CD14-positive monocyte (primary cell): ENCODE measurements around the gene SLC25A46. TPM values are rescaled to one million over a fixed set of nuclear protein-coding genes. Genes with fewer than 3 reads are reported as not detected.

Experiments
- DNase-seq, 3 donors: peaks; one replicate each; pipeline ENCODE4 v3.0.0-alpha.2; 2011 to 2022
- H2AFZ ChIP-seq: 2 replicates; pipeline ENCODE4 v1.6.0; 2012; ENCODE audit warnings: mild to moderate bottlenecking, low read depth, low read length, inconsistent platforms; ENCODE audit not compliant: insufficient read depth, poor library complexity, severe bottlenecking
- H3K27ac ChIP-seq, 2 donors: 1 replicate in 1 of 2; 2 replicates in 1 of 2; pipeline ENCODE4 v1.5.1; 2012 to 2013; ENCODE audit warnings: low read length in 2 of 2, control low read depth in 1 of 2, inconsistent platforms in 1 of 2, low read depth in 1 of 2, mild to moderate bottlenecking in 1 of 2
- H3K27me3 ChIP-seq, 2 donors: one replicate each; pipeline versions ENCODE4 v1.6.0 to v1.6.1; 2011 to 2013; ENCODE audit warnings: low read length in 2 of 2; ENCODE audit not compliant: control insufficient read depth in 2 of 2, insufficient read depth in 2 of 2
- H3K36me3 ChIP-seq, 2 donors: replicated peaks in 1 of 2; 1 replicate in 1 of 2; 2 replicates in 1 of 2; pipeline versions ENCODE4 v1.5.1 to v1.6.1; 2012 to 2013; ENCODE audit warnings: low read length in 2 of 2, control low read depth in 1 of 2, inconsistent platforms in 1 of 2, mild to moderate bottlenecking in 1 of 2; ENCODE audit not compliant: insufficient read depth in 2 of 2, control insufficient read depth in 1 of 2
- H3K4me1 ChIP-seq, 2 donors: 1 replicate in 1 of 2; 2 replicates in 1 of 2; pipeline versions ENCODE4 v1.5.1 to v1.6.1; 2012 to 2013; ENCODE audit warnings: low read length in 2 of 2, control low read depth in 1 of 2, inconsistent platforms in 1 of 2, mild to moderate bottlenecking in 1 of 2, moderate library complexity in 1 of 2; ENCODE audit not compliant: insufficient read depth in 2 of 2, control insufficient read depth in 1 of 2
- H3K4me2 ChIP-seq: replicated peaks from 2 replicates; pipeline ENCODE3; 2012; ENCODE audit warnings: low read length, moderate library complexity, mild to moderate bottlenecking; ENCODE audit not compliant: poor library complexity, severe bottlenecking; ENCODE audit errors: extremely low read depth
- H3K4me3 ChIP-seq, 3 experiments: fragments of 200-600 bp in 1 of 3; sonication (generic) in 1 of 3; replicated peaks in 1 of 3; 1 replicate in 2 of 3; 2 replicates in 1 of 3; pipeline ENCODE4 v1.5.1; 2011 to 2013; ENCODE audit warnings: low read length in 3 of 3, mild to moderate bottlenecking in 3 of 3, control low read depth in 2 of 3, low read depth in 2 of 3, inconsistent platforms in 1 of 3, moderate library complexity in 1 of 3
- H3K79me2 ChIP-seq: 2 replicates; pipeline ENCODE4 v1.6.0; 2012; ENCODE audit warnings: mild to moderate bottlenecking, control low read depth, inconsistent platforms, low read length, moderate library complexity; ENCODE audit not compliant: insufficient read depth
- H3K9ac ChIP-seq: 2 replicates; pipeline ENCODE4 v1.6.0; 2017; ENCODE audit warnings: low read length, mild to moderate bottlenecking; ENCODE audit not compliant: insufficient read depth, poor library complexity, severe bottlenecking
- H3K9me3 ChIP-seq, 2 donors: replicated peaks in 1 of 2; 1 replicate in 1 of 2; 2 replicates in 1 of 2; pipeline versions ENCODE4 v1.5.1 to v1.6.1; 2012 to 2013; ENCODE audit warnings: low read length in 2 of 2, control low read depth in 1 of 2; ENCODE audit not compliant: control insufficient read depth in 1 of 2, insufficient read depth in 1 of 2
- H4K20me1 ChIP-seq: 2 replicates; pipeline ENCODE4 v1.6.0; 2012; ENCODE audit warnings: mild to moderate bottlenecking, low read length, control low read depth, moderate library complexity; ENCODE audit not compliant: insufficient read depth
- H3K27ac Mint-ChIP-seq, 7 donors: one replicate each; pipeline ENCODE4 v1.8.0; 2020; ENCODE audit warnings: mild to moderate bottlenecking in 7 of 7, mixed read lengths in 7 of 7, moderate library complexity in 6 of 7, inconsistent platforms in 2 of 7
- H3K27me3 Mint-ChIP-seq, 3 donors: one replicate each; pipeline ENCODE4 v1.8.0; 2021 to 2022; ENCODE audit warnings: low read depth in 3 of 3, mild to moderate bottlenecking in 3 of 3, mixed read lengths in 3 of 3, moderate library complexity in 3 of 3, inconsistent platforms in 1 of 3
- H3K36me3 Mint-ChIP-seq, 2 donors: one replicate each; pipeline ENCODE4 v1.8.0; 2020; ENCODE audit warnings: mixed read lengths in 2 of 2, inconsistent platforms in 1 of 2, mild to moderate bottlenecking in 1 of 2
- H3K4me1 Mint-ChIP-seq: one replicate; pipeline ENCODE4 v1.8.0; 2020; ENCODE audit warnings: mild to moderate bottlenecking, mixed read lengths
- H3K4me3 Mint-ChIP-seq, 2 donors: one replicate each; pipeline ENCODE4 v1.8.0; 2020; ENCODE audit warnings: mild to moderate bottlenecking in 2 of 2, mixed read lengths in 2 of 2, moderate library complexity in 1 of 2
- H3K9me3 Mint-ChIP-seq, 7 donors: one replicate each; pipeline ENCODE4 v1.8.0; 2020 to 2022; ENCODE audit warnings: mixed read lengths in 7 of 7, mild to moderate bottlenecking in 6 of 7, moderate library complexity in 6 of 7, inconsistent platforms in 2 of 7
- CTCF ChIP-seq: fragments of 200-600 bp; IDR thresholded peaks from one replicate; pipeline ENCODE4 v1.8.0; 2022; ENCODE audit warnings: antibody characterized with exemption, mild to moderate bottlenecking
- WGBS: methylation state at CpG from one replicate; pipeline ENCODE4 v1.1.5; 2013; ENCODE audit warnings: missing lambda C conversion rate; ENCODE audit not compliant: insufficient coverage; 5-methylcytosine and 5-hydroxymethylcytosine counted together
- intact Hi-C, 2 donors: fragments of 100-400 bp; cut with micrococcal nuclease; formaldehyde crosslinking; loops; one replicate each; pipeline versions ENCODE4 v1.15.0 to v1.15.1; 2023
- polyA plus RNA-seq, 3 donors: library from polyadenylated mRNA; depleted of rRNA in 1 of 3; unstranded in 2 of 3; stranded (reverse) in 1 of 3; fragments of 300-500 nt in 2 of 3; fragments of >200 nt in 1 of 3; fragmentation: Illumina TruSeq in 2 of 3; gene quantifications; 1 replicate in 2 of 3; 2 replicates in 1 of 3; pipeline ENCODE4 v1.2.3, GENCODE V29; 2012 to 2021

Gene SLC25A46
- polyA plus RNA-seq, 3 donors = 20.1 to 32.2 (median 29.7) TPM

- H3K4me3 Mint-ChIP-seq = no peak overlapping the region
- H3K4me1 ChIP-seq = no peaks in the 10 kb centered on the region
- intact Hi-C loops = no loop called here
Measured at GRCh38 chr5:110757118-110757729, 18.4 kb downstream of the SLC25A46 start.

GRCh38 chr5:110760158-110760557 lies 21.4 kb downstream of the SLC25A46 start:
- H3K4me3 Mint-ChIP-seq = no peak overlapping the region

More at GRCh38 chr5:110757118-110757729, 18.4 kb downstream of the SLC25A46 start:
- Histone ChIP-seq H3K9me3 (no peaks in the 10 kb centered on the region), H2AFZ (no peak overlapping the region), H3K4me2 (no peak overlapping the region), H3K79me2 (no peaks in the 10 kb centered on the region), H3K27ac (no peak overlapping the region), H3K4me3 (no peak overlapping the region), H4K20me1 (no peaks in the 10 kb centered on the region), H3K9ac (no peak overlapping the region), H3K36me3 (peaks cover 70 to 99% of the 10 kb centered on the region in 2 donors), H3K27me3 (no peaks in the 10 kb centered on the region)
- no peaks in the 10 kb centered on the region for H3K27me3 Mint-ChIP-seq
- no peaks in the 10 kb centered on the region for H3K4me1 Mint-ChIP-seq
- peak in 2 of 3 donors; percentile 15 to 36 for DNase-seq
- H3K36me3 Mint-ChIP-seq = peaks cover 25 to 34% of the 10 kb centered on the region in 2 donors
- H3K9me3 Mint-ChIP-seq = no peaks in the 10 kb centered on the region
- peak; percentile 89 for TF ChIP-seq CTCF
- H3K27ac Mint-ChIP-seq = no peak overlapping the region
- no CpG with 5 or more reads among the region's 4 CpGs for WGBS

More at GRCh38 chr5:110760158-110760557, 21.4 kb downstream of the SLC25A46 start:
- Histone ChIP-seq H3K36me3 (peaks cover 69 to 84% of the 10 kb centered on the region in 2 donors), H3K9ac (no peak overlapping the region), H3K79me2 (no peaks in the 10 kb centered on the region), H4K20me1 (no peaks in the 10 kb centered on the region), H3K27me3 (no peaks in the 10 kb centered on the region), H3K4me3 (no peak overlapping the region), H3K4me1 (no peaks in the 10 kb centered on the region), H3K9me3 (no peaks in the 10 kb centered on the region), H3K4me2 (no peak overlapping the region), H3K27ac (no peak overlapping the region), H2AFZ (no peak overlapping the region)
- H3K27ac Mint-ChIP-seq = no peak overlapping the region
- no peak for TF ChIP-seq CTCF
- 90% methylated on average over 1 of the region's 1 CpG for WGBS
- H3K27me3 Mint-ChIP-seq = no peaks in the 10 kb centered on the region
- DNase-seq = no peak
- H3K36me3 Mint-ChIP-seq = peaks cover 7 to 20% of the 10 kb centered on the region in 2 donors
- intact Hi-C loops = no loop called here
- H3K9me3 Mint-ChIP-seq = no peaks in the 10 kb centered on the region
- H3K4me1 Mint-ChIP-seq = no peaks in the 10 kb centered on the region
